Stimulated activated CD8-positive, alpha-beta memory T cell treated with anti-CD3 and anti-CD28 coated beads, Interleukin-2, amount 100 ng/mL, for 1 hour (primary cell): Measurements from ENCODE around the gene LZTR1.
"Not testable (repeated sequence)": the region's sequence is repeated elsewhere in the genome, so short reads cannot be mapped to it uniquely, and the experiment has no call there.

Source experiments
- DNase-seq, 2 donors: peaks; one replicate each; pipeline ENCODE4 v3.0.0-alpha.2; 2020; ENCODE audit warnings: low read depth in 2 of 2

Gene LZTR1

GRCh38 chr22:20965888-20966855, 15.9 kb upstream of the LZTR1 start:
- DNase-seq, result no peak

GRCh38 chr22:20966883-20967696, 15.0 kb upstream of the LZTR1 start, which contains the start of gene AIFM3:
TSS of gene AIFM3 (plus strand) at chr22:20967255. CDS start at chr22:20967945, 690 bp downstream.
- DNase-seq, result no peak

- DNase-seq, result no peak
Observed at GRCh38 chr22:20967697-20968211, 14.3 kb upstream of the LZTR1 start.

- no peak for DNase-seq
Observed at GRCh38 chr22:20968281-20968977, 13.7 kb upstream of the LZTR1 start.

GRCh38 chr22:20970939-20971657, 11.0 kb upstream of the LZTR1 start:
- no peak for DNase-seq

- DNase-seq, result not testable (repeated sequence)
Observed at GRCh38 chr22:20972014-20972694, 9.9 kb upstream of the LZTR1 start.

- DNase-seq, result no peak
Observed at GRCh38 chr22:20972933-20973577, 9.0 kb upstream of the LZTR1 start.

- no peak for DNase-seq
Observed at GRCh38 chr22:20973634-20974286, 8.3 kb upstream of the LZTR1 start.

- no peak for DNase-seq
Observed at GRCh38 chr22:20974336-20974955, 7.7 kb upstream of the LZTR1 start.

- no peak for DNase-seq
Observed at GRCh38 chr22:20975541-20976290, 6.4 kb upstream of the LZTR1 start.

GRCh38 chr22:20976291-20976877, 5.7 kb upstream of the LZTR1 start:
- no peak for DNase-seq

- DNase-seq, result no peak
Observed at GRCh38 chr22:20977019-20977418, 5.1 kb upstream of the LZTR1 start.

- no peak for DNase-seq
Observed at GRCh38 chr22:20977516-20978170, 4.5 kb upstream of the LZTR1 start.

- DNase-seq, result no peak
Observed at GRCh38 chr22:20978419-20978818, 3.7 kb upstream of the LZTR1 start.

- peak in 1 of 2 donors; percentile 33 for DNase-seq
Observed at GRCh38 chr22:20979243-20979809, 2.8 kb upstream of the LZTR1 start.

- no peak for DNase-seq
Observed at GRCh38 chr22:20979940-20980453, 2.1 kb upstream of the LZTR1 start.

- DNase-seq, result no peak
Observed at GRCh38 chr22:20980523-20980922, 1.6 kb upstream of the LZTR1 start.
